WERI-Rb-1 (cell line): ENCODE results near the gene MYBPC1.
"Not testable (repeated sequence)": the region's sequence is repeated elsewhere in the genome, so short reads cannot be mapped to it uniquely, and the experiment has no call there.

Experiments
- DNase-seq: peaks from one replicate; pipeline ENCODE4 v3.0.0-alpha.2; 2020
- H3K27ac ChIP-seq: fragments of 250-450 bp; sonication (Bioruptor Pico); 2 replicates; pipeline ENCODE4 v1.5.1; 2020; ENCODE audit warnings: mild to moderate bottlenecking, moderate library complexity
- H3K27me3 ChIP-seq: fragments of 250-450 bp; sonication (Bioruptor Pico); 2 replicates; pipeline ENCODE4 v1.5.1; 2021; ENCODE audit warnings: mild to moderate bottlenecking, low read depth, moderate library complexity; ENCODE audit not compliant: insufficient read depth, severe bottlenecking
- H3K36me3 ChIP-seq: fragments of 250-450 bp; sonication (Bioruptor Pico); 2 replicates; pipeline ENCODE4 v1.5.1; 2020; ENCODE audit warnings: mild to moderate bottlenecking, moderate library complexity
- H3K4me3 ChIP-seq: 2 replicates; pipeline ENCODE4 v1.5.1; 2011; ENCODE audit warnings: low read depth, mild to moderate bottlenecking, control low read depth, low read length
- H3K9me3 ChIP-seq: fragments of 250-450 bp; sonication (Bioruptor Pico); 2 replicates; pipeline ENCODE4 v1.5.1; 2021; ENCODE audit warnings: mild to moderate bottlenecking, moderate library complexity; ENCODE audit not compliant: severe bottlenecking
- TF ChIP-seq, protein P1 (sequence below): IDR thresholded peaks from 2 replicates; pipeline ENCODE4 v1.5.1; 2011; ENCODE audit warnings: low read depth, mild to moderate bottlenecking, control low read depth, inconsistent platforms, low read length

Gene MYBPC1

DNA sequence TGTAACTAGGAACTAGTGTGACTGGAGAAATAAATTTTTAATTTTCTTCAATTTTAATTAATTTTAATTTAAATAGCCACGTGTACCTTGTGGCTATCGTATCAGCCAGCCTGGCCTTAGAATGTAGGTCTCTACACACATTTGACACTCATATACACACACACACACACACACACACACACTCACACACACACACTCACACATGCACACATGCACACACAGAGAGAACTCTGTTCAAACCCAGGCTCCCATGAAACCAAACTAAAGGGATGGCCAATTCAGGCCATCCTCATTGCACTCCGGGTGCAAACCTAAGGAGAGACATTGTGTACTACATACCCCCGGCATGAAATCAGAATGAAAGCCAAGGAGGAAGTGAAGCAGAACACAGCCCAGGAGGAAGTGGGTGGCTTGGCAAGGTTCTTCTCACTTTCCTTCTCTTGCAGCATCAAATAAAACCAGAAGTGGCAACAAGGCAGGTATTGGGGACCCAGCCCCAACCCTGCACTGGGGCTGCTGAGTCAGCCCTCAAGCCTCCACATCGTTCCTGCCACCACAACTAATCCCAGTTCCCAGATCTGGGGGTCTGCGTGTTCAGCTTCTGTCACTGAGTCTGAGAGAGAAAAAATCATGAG is 76.5 kb downstream of the MYBPC1 start:
- no peaks in the 10 kb centered on the region for H3K27me3 ChIP-seq
- no peaks in the 10 kb centered on the region for H3K36me3 ChIP-seq
- H3K4me3 ChIP-seq = no peak overlapping the region
- H3K27ac ChIP-seq = no peak overlapping the region
- TF ChIP-seq, protein P1, sequence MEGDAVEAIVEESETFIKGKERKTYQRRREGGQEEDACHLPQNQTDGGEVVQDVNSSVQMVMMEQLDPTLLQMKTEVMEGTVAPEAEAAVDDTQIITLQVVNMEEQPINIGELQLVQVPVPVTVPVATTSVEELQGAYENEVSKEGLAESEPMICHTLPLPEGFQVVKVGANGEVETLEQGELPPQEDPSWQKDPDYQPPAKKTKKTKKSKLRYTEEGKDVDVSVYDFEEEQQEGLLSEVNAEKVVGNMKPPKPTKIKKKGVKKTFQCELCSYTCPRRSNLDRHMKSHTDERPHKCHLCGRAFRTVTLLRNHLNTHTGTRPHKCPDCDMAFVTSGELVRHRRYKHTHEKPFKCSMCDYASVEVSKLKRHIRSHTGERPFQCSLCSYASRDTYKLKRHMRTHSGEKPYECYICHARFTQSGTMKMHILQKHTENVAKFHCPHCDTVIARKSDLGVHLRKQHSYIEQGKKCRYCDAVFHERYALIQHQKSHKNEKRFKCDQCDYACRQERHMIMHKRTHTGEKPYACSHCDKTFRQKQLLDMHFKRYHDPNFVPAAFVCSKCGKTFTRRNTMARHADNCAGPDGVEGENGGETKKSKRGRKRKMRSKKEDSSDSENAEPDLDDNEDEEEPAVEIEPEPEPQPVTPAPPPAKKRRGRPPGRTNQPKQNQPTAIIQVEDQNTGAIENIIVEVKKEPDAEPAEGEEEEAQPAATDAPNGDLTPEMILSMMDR = no peak
- no peak for DNase-seq
- no peaks in the 10 kb centered on the region for H3K9me3 ChIP-seq

DNA sequence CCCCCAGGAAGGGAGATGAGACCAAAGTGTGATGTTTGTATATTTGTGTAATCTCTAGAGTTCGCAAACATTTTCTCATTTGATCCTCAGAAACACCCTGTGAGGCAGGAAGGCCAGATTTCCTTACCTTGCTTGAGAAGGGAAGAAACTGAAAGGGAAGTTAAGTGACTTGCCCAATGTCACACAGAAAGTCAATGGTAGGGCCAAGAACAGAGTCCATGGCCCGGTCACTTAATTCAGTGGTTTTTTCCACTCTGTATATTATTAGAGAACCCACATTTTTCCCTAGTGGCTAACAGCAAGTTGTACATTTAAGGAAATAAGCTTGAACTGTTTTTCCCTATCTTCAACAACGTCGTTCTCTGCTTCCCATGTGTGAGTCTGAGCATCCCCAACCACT is 77.1 kb downstream of the MYBPC1 start:
- Histone ChIP-seq H3K4me3 (no peak overlapping the region), H3K36me3 (no peaks in the 10 kb centered on the region), H3K27me3 (no peaks in the 10 kb centered on the region), H3K9me3 (no peaks in the 10 kb centered on the region), H3K27ac (no peak overlapping the region)
- TF ChIP-seq, protein P1 = no peak
- no peak for DNase-seq

DNA sequence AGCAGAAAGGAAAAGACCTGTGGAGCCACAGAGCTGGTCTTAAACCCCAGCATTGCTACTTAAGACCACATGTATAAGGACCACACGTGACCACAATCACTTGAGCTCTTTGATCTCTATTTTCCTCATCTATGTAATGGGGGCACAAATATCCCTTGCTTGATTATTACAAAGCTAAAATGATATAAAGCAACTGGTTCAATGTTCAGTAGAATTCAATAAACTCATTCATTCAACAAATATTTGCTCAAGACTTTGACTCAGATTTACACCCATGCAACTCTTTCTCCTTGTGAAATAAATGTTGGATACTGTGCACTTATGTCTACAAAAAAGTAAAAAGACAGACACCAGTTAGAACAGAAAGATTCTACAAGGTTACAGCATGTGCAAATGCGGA is 80.8 kb downstream of the MYBPC1 start:
- H3K27me3 ChIP-seq = no peaks in the 10 kb centered on the region
- no peak overlapping the region for H3K4me3 ChIP-seq
- TF ChIP-seq, protein P1 = no peak
- no peak overlapping the region for H3K27ac ChIP-seq
- no peak for DNase-seq
- H3K36me3 ChIP-seq = no peaks in the 10 kb centered on the region
- no peaks in the 10 kb centered on the region for H3K9me3 ChIP-seq

DNA sequence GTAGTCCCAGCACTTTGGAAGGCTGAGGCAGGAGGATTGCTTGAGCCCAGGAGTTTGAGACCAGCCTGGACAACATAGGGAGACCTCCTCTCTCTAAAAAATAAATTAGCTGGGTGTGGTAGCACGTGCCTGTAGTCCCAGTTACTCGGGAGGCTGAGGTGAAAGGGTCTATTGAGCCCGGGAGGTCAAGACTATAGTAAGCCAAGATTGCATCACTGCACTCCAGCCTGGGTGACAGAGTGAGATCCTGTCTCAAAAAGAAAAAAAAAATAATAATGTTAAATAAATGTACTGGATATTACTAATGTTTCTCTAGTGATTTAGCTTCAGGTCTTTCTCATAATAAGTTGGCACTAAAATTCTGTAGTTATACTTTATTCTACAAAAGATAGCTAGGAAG is 81.7 kb downstream of the MYBPC1 start:
- not testable (repeated sequence) for H3K4me3 ChIP-seq, H3K27me3 ChIP-seq, DNase-seq, H3K9me3 ChIP-seq, H3K27ac ChIP-seq, H3K36me3 ChIP-seq

DNA sequence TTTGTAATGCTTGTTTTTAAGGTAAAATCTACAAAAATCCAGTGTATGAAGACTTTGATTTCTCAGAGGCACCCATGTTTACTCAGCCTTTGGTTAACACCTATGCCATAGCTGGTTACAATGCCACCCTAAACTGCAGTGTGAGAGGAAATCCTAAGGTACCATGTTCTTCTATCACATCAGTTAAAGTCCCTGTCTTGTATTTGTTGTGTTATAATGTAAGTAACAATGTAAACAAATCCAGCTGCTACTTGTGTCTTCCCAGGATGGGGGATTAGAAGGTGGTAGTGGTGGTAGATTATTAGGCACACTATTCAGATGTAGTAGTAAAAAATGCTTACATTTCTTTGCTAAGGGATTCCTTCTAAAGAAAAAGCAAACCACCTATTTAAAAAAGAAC is 83.3 kb downstream of the MYBPC1 start:
- TF ChIP-seq, protein P1 = no peak
- Histone ChIP-seq H3K36me3 (no peaks in the 10 kb centered on the region), H3K4me3 (no peak overlapping the region), H3K27ac (no peak overlapping the region), H3K27me3 (no peaks in the 10 kb centered on the region), H3K9me3 (no peaks in the 10 kb centered on the region)
- DNase-seq = no peak

DNA sequence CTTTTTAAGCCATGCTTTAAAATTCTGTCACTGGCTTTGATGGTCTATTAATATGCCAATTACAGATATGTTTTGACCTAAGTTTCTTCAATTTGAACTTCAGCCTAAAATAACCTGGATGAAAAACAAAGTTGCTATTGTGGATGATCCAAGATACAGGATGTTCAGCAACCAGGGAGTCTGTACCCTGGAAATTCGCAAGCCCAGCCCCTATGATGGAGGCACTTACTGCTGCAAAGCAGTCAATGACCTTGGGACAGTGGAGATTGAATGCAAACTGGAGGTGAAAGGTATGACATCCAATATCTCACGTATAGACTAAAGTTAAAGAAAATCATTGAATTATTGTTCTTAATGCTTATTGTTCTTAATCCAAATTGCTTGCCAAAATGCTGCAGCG is 85.5 kb downstream of the MYBPC1 start:
- TF ChIP-seq, protein P1 = no peak
- H3K27me3 ChIP-seq = no peaks in the 10 kb centered on the region
- no peaks in the 10 kb centered on the region for H3K9me3 ChIP-seq
- no peak for DNase-seq
- no peak overlapping the region for H3K27ac ChIP-seq
- no peaks in the 10 kb centered on the region for H3K36me3 ChIP-seq
- no peak overlapping the region for H3K4me3 ChIP-seq
